Neural cell (in vitro differentiated cells): ENCODE measurements around the gene PRDM12. TPM values are rescaled to one million over a fixed set of nuclear protein-coding genes. Genes with fewer than 3 reads are reported as not detected.
A peak's percentile ranks its signal among the peaks of the same experiment; 100 is the strongest.

ENCODE experiments used
- H2AFZ ChIP-seq: fragments of 200-600, 300-800 bp; sonication (generic), shearing (Covaris generic); 2 replicates; pipeline ENCODE4 v1.6.0; 2014; ENCODE audit warnings: low read depth, mild to moderate bottlenecking, antibody characterized with exemption, low read length, moderate library complexity
- H3F3A ChIP-seq: fragments of 200-600 bp; shearing (Covaris generic); 2 replicates; pipeline ENCODE4 v1.6.1; 2016; ENCODE audit warnings: mild to moderate bottlenecking, moderate library complexity, mixed read lengths, antibody characterized with exemption, low read length; ENCODE audit not compliant: insufficient read depth, poor library complexity, severe bottlenecking
- H3K27ac ChIP-seq: fragments of 200-600, 300-800 bp; sonication (generic), shearing (Covaris generic); 2 replicates; pipeline ENCODE4 v1.5.1; 2014; ENCODE audit warnings: mild to moderate bottlenecking, low read length, moderate library complexity
- H3K27me3 ChIP-seq: fragments of 300-800, 200-600 bp; sonication (generic), shearing (Covaris generic); 2 replicates; pipeline ENCODE4 v1.6.0; 2014; ENCODE audit warnings: mild to moderate bottlenecking, low read depth, low read length, moderate library complexity; ENCODE audit not compliant: insufficient read depth
- H3K36me3 ChIP-seq: fragments of 300-800, 200-600 bp; sonication (generic), shearing (Covaris generic); 2 replicates; pipeline ENCODE4 v1.5.1; 2014; ENCODE audit warnings: mild to moderate bottlenecking, antibody characterized with exemption, low read length, moderate library complexity; ENCODE audit not compliant: insufficient read depth
- H3K4me2 ChIP-seq: fragments of 300-800, 200-600 bp; sonication (generic), shearing (Covaris generic); 2 replicates; pipeline ENCODE4 v1.6.0; 2014; ENCODE audit warnings: mild to moderate bottlenecking, low read length
- H3K4me3 ChIP-seq: fragments of 300-800, 200-600 bp; sonication (generic), shearing (Covaris generic); 2 replicates; pipeline ENCODE4 v1.5.1; 2014; ENCODE audit warnings: mild to moderate bottlenecking, low read length, moderate library complexity
- H3K79me2 ChIP-seq: fragments of 200-600 bp; shearing (Covaris generic); replicated peaks from 2 replicates; pipeline ENCODE4 v1.6.0; 2014; ENCODE audit warnings: mild to moderate bottlenecking, low read length, moderate library complexity; ENCODE audit not compliant: insufficient read depth
- H3K9ac ChIP-seq: fragments of 300-800, 200-600 bp; sonication (generic), shearing (Covaris generic); 2 replicates; pipeline ENCODE4 v1.6.1; 2016; ENCODE audit warnings: mild to moderate bottlenecking, low read length, mixed read lengths
- H3K9me2 ChIP-seq: fragments of 200-600 bp; shearing (Covaris generic); 2 replicates; pipeline ENCODE4 v1.6.1; 2016; ENCODE audit warnings: mild to moderate bottlenecking, low read length, mixed read lengths; ENCODE audit not compliant: insufficient read depth
- H3K9me3 ChIP-seq: fragments of 200-600, 300-800 bp; sonication (generic), shearing (Covaris generic); 2 replicates; pipeline ENCODE4 v1.6.1; 2016; ENCODE audit warnings: mild to moderate bottlenecking, mixed run types, low read length, moderate library complexity, mixed read lengths
- H4K20me1 ChIP-seq: fragments of 200-600 bp; shearing (Covaris generic); 2 replicates; pipeline ENCODE4 v1.6.1; 2016; ENCODE audit warnings: mild to moderate bottlenecking, mixed run types; ENCODE audit not compliant: insufficient read depth
- EP300 ChIP-seq: fragments of 450-650 bp; conservative IDR thresholded peaks from 2 replicates; pipeline ENCODE4 v1.6.1; 2014; ENCODE audit warnings: antibody characterized with exemption, mild to moderate bottlenecking, moderate library complexity; ENCODE audit not compliant: poor library complexity, severe bottlenecking
- EZH2 ChIP-seq: fragments of 200-600, 300-800 bp; shearing (Covaris generic), sonication (generic); IDR thresholded peaks from 2 replicates; pipeline ENCODE4 v1.6.1; 2014; ENCODE audit warnings: antibody characterized with exemption, low read length, borderline replicate concordance, mild to moderate bottlenecking; ENCODE audit not compliant: insufficient read depth, poor library complexity, severe bottlenecking
- POLR2AphosphoS5 ChIP-seq: IDR thresholded peaks from 2 replicates; pipeline ENCODE4 v1.6.1; 2012
- RAD21 ChIP-seq: fragments of 450-650 bp; conservative IDR thresholded peaks from 2 replicates; pipeline ENCODE4 v1.6.1; 2014; ENCODE audit warnings: antibody characterized with exemption, mild to moderate bottlenecking, moderate library complexity
- SMC3 ChIP-seq: fragments of 450-650 bp; conservative IDR thresholded peaks from 2 replicates; pipeline ENCODE4 v1.6.1; 2014; ENCODE audit warnings: antibody characterized with exemption, mild to moderate bottlenecking, moderate library complexity; ENCODE audit not compliant: poor library complexity
- TAF1 ChIP-seq: IDR thresholded peaks from 2 replicates; pipeline ENCODE4 v1.6.1; 2012; ENCODE audit warnings: low read depth
- polyA plus RNA-seq: library from polyadenylated mRNA; depleted of rRNA; stranded (reverse); fragments of >200 nt; gene quantifications from 2 replicates; pipeline ENCODE4 v1.2.3, GENCODE V29; 2014
- TF ChIP-seq, protein P1 (sequence below): fragments of 450-650 bp; IDR thresholded peaks from 2 replicates; pipeline ENCODE4 v1.5.1; 2014; ENCODE audit warnings: antibody characterized with exemption, mild to moderate bottlenecking, moderate library complexity; ENCODE audit not compliant: poor library complexity, severe bottlenecking
- TF ChIP-seq, protein P2 (sequence below): IDR thresholded peaks from 2 replicates; pipeline ENCODE4 v1.6.1; 2012; ENCODE audit warnings: borderline replicate concordance

PRDM12 gene
- polyA plus RNA-seq, 1 donor from 2014 or later = 0.17 TPM

DNA sequence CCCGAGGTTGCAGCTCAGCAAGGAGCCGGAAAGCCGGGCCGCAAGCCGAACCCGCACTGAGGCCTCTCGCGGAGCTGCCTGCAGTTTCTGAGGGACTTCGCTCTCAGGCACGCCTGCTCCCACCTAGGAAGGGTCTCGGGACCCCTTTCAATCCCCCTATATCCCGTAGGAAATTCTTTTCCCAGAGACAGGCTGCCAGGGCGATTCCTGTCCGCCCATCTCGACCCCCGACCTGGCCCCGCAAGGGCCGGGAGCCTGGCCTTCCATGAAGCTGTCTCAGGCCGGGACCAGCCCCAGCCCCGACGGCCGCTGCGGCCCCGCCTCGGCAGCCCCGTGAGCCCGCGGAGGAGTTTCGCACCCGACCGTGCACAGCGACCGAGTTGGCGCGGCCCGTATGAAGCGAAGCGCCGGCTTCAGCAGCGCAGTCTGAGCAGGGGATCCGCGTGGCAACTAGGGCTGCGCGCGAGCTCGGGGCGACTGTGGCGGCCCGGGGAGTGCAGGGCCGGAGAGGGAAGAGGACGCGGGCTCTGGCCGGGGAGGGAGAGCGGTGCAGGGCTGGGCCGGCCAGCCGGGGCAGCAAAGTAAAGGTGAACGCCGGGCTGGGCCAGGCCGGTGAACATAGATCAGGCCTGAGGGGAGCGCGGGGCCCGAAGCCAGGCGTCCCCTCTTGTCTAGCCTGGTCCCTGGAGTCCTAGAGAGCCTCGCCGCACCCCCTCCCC lies 977 bp upstream of the PRDM12 start:
- H3K9me3 ChIP-seq = peaks cover 2% of the 10 kb centered on the region
- H3K4me3 ChIP-seq = peak overlapping the region; percentile 53
- H3K36me3 ChIP-seq = no peaks in the 10 kb centered on the region
- no peak overlapping the region for H3K4me2 ChIP-seq
- H4K20me1 ChIP-seq = no peaks in the 10 kb centered on the region
- no peaks in the 10 kb centered on the region for H3K79me2 ChIP-seq
- H3K27me3 ChIP-seq = peaks cover 99% of the 10 kb centered on the region
- H3K9me2 ChIP-seq = no peaks in the 10 kb centered on the region
- TF ChIP-seq EP300 (no peak), EZH2 (peak; percentile 97), SMC3 (no peak), TAF1 (no peak), RAD21 (no peak)
- TF ChIP-seq, protein P1, sequence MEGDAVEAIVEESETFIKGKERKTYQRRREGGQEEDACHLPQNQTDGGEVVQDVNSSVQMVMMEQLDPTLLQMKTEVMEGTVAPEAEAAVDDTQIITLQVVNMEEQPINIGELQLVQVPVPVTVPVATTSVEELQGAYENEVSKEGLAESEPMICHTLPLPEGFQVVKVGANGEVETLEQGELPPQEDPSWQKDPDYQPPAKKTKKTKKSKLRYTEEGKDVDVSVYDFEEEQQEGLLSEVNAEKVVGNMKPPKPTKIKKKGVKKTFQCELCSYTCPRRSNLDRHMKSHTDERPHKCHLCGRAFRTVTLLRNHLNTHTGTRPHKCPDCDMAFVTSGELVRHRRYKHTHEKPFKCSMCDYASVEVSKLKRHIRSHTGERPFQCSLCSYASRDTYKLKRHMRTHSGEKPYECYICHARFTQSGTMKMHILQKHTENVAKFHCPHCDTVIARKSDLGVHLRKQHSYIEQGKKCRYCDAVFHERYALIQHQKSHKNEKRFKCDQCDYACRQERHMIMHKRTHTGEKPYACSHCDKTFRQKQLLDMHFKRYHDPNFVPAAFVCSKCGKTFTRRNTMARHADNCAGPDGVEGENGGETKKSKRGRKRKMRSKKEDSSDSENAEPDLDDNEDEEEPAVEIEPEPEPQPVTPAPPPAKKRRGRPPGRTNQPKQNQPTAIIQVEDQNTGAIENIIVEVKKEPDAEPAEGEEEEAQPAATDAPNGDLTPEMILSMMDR = no peak
- TF ChIP-seq, protein P2, sequence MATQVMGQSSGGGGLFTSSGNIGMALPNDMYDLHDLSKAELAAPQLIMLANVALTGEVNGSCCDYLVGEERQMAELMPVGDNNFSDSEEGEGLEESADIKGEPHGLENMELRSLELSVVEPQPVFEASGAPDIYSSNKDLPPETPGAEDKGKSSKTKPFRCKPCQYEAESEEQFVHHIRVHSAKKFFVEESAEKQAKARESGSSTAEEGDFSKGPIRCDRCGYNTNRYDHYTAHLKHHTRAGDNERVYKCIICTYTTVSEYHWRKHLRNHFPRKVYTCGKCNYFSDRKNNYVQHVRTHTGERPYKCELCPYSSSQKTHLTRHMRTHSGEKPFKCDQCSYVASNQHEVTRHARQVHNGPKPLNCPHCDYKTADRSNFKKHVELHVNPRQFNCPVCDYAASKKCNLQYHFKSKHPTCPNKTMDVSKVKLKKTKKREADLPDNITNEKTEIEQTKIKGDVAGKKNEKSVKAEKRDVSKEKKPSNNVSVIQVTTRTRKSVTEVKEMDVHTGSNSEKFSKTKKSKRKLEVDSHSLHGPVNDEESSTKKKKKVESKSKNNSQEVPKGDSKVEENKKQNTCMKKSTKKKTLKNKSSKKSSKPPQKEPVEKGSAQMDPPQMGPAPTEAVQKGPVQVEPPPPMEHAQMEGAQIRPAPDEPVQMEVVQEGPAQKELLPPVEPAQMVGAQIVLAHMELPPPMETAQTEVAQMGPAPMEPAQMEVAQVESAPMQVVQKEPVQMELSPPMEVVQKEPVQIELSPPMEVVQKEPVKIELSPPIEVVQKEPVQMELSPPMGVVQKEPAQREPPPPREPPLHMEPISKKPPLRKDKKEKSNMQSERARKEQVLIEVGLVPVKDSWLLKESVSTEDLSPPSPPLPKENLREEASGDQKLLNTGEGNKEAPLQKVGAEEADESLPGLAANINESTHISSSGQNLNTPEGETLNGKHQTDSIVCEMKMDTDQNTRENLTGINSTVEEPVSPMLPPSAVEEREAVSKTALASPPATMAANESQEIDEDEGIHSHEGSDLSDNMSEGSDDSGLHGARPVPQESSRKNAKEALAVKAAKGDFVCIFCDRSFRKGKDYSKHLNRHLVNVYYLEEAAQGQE = no peak
- H3K27ac ChIP-seq = no peak overlapping the region
- H3F3A ChIP-seq = no peaks in the 10 kb centered on the region
- H2AFZ ChIP-seq = no peak overlapping the region
- H3K9ac ChIP-seq = no peak overlapping the region

DNA sequence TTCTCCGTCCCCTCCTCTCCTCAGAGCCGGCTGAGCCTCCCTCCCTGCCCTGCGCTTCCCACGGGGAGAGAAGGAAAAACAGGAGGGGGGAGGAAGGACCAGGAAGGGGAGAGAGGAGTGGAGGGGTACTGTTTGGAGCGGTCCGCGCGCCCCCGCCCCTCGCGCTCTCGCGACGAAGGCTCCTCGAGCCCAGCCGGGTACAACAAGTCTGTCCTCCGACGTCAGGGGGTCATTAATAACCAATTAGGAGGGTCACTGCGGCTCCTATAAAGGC lies 480 bp upstream of the PRDM12 start:
- H2AFZ ChIP-seq = no peak overlapping the region
- no peaks in the 10 kb centered on the region for H3K36me3 ChIP-seq
- H3F3A ChIP-seq = no peaks in the 10 kb centered on the region
- peak overlapping the region; percentile 53 for H3K4me3 ChIP-seq
- no peak overlapping the region for H3K4me2 ChIP-seq
- H3K9me2 ChIP-seq = no peaks in the 10 kb centered on the region
- H3K9me3 ChIP-seq = peaks cover 2% of the 10 kb centered on the region
- H3K9ac ChIP-seq = no peak overlapping the region
- TF ChIP-seq POLR2AphosphoS5 (no peak), EP300 (no peak)
- no peaks in the 10 kb centered on the region for H3K79me2 ChIP-seq
- no peak overlapping the region for H3K27ac ChIP-seq
- H3K27me3 ChIP-seq = peaks cover 94% of the 10 kb centered on the region
- H4K20me1 ChIP-seq = no peaks in the 10 kb centered on the region

DNA sequence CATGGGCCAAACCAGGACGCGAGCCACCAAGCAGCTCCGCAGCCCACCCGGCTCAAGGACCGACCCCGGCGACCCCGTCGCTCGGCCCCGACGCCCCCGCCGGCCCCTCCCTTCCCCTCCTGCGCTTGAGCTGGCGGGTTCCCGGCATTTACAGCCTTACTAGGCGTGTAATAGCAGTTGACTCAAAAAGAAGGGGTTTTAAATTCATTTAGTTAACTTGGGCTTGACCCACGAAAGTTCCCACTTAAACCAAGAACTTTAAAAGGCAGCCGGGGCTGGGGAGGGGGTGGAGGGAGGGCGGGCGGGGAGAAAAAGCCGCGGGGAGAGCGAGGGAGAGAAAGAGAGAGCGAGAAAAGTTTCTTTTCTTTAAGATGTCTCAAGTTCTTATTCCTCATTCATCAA lies 636 bp downstream of the PRDM12 start:
- no peaks in the 10 kb centered on the region for H3K36me3 ChIP-seq
- no peak overlapping the region for H3K4me2 ChIP-seq
- no peak for TF ChIP-seq EP300

More for the DNA sequence above, 636 bp downstream of the PRDM12 start:
- Histone ChIP-seq H3K27ac (no peak overlapping the region), H3K79me2 (no peaks in the 10 kb centered on the region), H3K9me3 (no peaks in the 10 kb centered on the region), H4K20me1 (no peaks in the 10 kb centered on the region), H2AFZ (no peak overlapping the region), H3K9ac (no peak overlapping the region), H3K9me2 (no peaks in the 10 kb centered on the region), H3K27me3 (peaks cover 83% of the 10 kb centered on the region), H3K4me3 (peak overlapping the region; percentile 53), H3F3A (no peaks in the 10 kb centered on the region)
